ENCODE results near the gene RNF126.
"Not testable (repeated sequence)": the region's sequence is repeated elsewhere in the genome, so short reads cannot be mapped to it uniquely, and the experiment has no call there.

The RNF126 gene

DNA sequence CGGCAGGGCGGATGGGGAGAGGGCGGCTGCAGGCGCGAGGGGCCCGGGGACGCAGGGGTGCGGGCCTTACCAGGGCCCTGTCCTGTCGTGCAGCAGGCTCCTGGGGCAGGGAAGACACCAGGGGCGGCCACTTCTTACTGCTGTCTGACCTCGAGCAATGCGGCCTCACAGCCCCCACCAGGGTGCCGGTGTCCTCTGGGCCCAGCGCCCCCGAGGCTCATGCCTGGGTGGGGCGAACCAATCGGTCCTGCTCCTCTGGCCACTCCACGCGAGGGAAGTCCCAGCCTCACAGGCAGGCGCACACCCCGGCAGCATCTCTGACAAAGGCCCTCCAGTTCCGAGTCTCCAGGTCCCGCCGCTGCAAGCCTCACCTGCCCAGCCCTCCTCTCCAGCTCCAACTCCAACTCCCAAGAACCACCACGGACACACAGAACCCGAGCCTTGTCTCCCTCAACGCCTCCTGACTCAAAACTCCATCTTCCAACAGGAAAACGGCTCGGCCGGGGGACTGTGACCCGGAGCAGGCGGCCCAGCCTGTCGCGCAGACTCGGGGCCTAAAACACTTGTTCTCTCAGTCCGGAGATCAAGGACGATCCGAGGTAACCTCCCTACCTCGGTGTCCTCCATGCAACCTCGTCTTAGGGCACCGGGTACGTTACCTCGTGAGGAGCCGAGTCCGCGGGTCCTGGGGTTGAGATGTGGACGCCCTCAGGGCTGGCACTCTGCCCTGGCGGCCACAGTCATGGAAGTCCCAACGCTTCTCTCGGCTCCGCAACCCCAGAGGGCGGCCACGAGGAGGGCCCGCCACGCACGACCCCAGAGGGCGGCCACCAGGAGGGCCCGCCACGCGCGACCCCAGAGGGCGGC is 16.9 kb downstream of the RNF126 start:
- no peak for DNase-seq

DNA sequence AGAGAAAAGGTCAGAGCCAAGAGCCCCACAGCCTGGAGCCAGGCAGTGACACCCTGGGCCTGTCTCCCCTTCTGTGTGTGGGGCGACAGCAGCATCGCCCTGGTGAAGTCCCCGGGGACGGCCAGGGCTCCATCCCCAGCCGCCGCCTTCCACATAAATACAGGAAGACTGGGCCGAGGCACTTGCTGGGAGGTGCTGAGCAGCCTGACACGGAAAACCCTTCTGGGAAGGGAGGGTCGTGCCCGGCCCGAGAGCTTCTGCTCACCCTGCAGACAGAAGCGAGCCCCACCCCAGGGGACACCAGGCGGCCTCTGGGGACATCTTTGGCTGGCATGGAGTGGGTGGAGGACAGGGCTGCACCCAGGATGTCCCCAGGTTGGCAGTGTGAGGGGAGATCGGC is 18.2 kb downstream of the RNF126 start:
- DNase-seq = no peak

- no peak for DNase-seq
Measured at GRCh38 chr19:644363-644762, 18.7 kb downstream of the RNF126 start.

- no peak for DNase-seq
Measured at GRCh38 chr19:643736-644135, 19.3 kb downstream of the RNF126 start.

- no peak for DNase-seq
Measured at GRCh38 chr19:642767-643727, 20.0 kb downstream of the RNF126 start.

DNA sequence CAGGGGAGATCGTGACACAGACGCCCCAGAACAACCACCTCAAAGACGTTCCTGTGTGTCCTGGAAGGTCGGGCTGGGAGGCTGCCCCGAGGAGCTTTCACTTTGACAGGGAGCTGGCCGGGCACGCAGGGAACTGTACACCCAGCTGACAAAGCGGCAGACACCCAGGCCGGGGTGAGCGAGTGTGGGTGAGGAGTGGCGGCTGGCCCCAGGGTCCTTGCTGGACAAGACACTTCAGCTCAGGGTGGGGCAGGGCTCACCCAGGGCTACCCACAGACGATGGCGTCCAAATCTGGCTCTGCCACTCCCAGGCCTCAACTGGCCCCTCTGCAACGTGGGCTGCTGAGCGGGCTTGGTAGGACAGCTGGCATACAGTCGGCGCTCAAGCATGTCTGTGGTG is 21.3 kb downstream of the RNF126 start:
- no peak for DNase-seq

GRCh38 chr19:640606-641189 is 22.3 kb downstream of the RNF126 start:
- DNase-seq = no peak

DNA sequence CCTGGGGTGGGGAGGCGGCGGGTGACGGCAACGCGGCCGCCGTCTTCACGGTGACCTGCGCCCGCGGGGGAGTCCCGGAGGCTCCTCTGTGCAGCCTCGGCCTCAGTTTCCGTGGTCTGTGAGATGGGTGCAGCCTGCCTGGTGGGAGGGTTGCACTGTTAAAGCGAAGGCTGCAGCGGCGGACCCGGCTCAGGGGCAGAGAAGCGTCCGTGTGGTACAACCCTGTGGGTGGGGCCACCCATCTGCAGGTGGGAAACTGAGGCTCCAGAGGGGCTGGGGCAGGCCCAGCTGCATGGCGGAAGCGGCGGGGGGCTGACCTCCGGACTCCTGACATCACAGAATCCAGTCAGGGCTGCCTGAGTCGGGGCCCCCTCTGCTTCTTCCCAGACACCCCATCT is 22.9 kb downstream of the RNF126 start:
- DNase-seq = no peak

DNA sequence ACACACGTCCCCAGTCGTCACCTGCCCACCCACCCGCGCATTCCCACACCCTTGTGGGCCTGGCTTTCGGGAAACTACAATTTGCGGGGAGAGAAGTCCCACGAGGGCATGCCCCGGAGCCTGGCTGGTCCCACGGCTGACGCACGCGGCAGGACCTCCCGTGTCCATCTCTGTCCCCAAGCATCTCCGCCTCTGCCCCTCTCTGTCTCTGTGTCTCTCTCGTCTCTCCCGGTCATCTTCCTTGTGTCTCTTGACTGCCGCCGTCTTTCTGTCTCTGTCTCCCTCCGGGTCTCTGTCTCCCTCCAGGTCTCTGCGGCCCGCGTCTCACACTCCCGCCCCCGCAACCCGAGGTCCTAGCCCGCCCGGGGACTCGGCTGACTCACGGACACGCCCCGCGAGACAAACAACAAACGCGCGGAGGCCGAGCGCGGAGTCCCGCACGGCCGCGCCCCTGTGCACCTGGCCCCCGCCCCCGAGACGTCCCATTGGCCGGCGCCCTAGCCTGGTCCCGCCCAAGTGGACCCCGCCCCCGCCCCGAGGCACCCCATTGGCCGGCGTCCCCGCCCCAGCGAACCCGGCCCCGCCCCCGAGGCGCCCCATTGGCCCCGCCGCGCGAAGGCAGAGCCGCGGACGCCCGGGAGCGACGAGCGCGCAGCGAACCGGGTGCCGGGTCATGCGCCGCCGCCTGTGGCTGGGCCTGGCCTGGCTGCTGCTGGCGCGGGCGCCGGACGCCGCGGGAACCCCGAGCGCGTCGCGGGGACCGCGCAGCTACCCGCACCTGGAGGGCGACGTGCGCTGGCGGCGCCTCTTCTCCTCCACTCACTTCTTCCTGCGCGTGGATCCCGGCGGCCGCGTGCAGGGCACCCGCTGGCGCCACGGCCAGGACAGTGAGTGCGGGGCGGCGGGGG is 23.5 kb downstream of the RNF126 start, which contains the start of gene FGF22:
FGF22 (plus strand) TSS at position 627 of the 908 bp plus-strand sequence; CDS start at position 674, 47 bp downstream.
- DNase-seq = peak; percentile 96

- DNase-seq = no peak
Measured at GRCh38 chr19:638906-639252, 24.1 kb downstream of the RNF126 start.

GRCh38 chr19:634975-635652 is 27.9 kb downstream of the RNF126 start:
- DNase-seq = no peak

DNA sequence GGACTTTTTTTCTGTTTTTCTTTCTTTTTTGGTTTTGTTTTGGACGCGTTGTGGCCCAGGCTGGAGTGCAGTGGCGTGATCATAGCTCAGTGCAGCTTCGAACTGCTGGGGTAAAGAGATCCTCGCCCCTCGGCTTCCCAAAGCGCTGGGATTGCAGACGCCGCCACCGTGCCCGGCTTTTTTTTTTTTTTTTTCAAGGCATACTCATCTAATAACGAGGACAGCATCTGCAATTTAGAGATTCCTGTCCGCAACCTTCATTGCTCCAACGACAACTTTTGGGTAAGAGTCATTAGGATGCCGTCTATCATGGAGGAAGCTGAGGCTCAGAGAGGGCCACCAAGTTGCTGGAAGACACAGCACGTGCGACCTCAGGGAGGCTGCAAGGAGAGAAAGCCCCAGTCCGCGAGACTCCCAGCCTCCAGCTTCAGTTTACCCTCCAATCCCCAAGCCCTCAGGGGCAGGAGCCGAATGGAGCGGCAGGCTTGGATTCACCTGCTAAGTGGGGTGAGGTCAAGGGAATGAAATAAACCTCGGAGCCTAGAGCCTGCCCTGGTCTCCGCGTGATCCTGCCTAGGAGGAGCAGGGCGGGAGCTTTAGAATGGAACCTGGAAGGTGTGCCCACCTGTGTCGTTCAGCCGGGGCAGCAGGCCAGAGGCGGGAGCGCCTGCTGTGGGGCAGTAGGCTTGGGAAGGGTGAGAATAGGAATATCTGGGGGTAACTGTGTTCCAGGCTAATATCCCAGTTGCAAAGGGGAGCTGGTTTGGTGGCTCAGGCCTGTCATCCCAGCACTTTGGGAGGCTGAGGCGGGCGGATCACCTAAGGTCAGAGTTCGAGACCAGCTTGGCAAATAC is 29.0 kb downstream of the RNF126 start:
- DNase-seq = no peak

DNA sequence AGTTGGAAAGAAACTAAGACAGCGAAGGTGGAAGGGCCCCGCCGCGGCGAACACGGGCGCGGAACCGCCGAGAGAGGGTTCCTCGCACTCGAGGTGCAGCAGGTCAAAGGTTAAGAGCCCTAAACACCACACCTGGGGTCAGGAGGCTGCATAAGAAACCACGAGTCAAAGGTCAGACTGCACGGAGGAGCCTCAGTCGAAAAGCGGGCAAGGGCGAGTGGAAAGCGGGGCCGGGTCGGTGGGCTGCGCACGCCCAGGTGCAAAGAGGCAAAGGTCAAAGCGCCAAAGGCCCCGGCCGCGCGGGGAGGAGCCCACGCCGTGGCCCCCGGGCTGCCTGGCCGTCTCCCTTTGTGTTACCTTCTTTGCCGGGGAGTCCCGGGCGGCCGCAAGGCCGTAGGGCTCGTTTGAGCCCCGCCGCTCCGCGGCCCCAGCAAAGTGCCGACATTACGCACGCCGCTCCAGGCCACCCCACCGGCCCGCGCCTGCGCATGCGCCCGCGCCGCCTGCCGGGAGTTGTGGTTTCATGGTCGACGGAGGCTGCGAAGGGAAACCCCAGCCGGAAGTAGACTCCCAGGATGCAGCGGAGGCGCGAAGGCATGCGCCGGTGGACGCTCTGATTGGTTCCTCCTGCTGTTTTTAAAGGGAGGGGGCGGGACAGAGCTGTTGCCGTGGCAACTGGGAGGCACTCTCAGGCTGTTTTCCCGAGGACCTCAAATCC is 29.8 kb downstream of the RNF126 start, which contains the start of gene POLRMT:
POLRMT (minus strand) TSS at position 470 of the 718 bp plus-strand sequence; CDS start at position 445, 25 bp downstream.
- DNase-seq = peak; percentile 99

DNA sequence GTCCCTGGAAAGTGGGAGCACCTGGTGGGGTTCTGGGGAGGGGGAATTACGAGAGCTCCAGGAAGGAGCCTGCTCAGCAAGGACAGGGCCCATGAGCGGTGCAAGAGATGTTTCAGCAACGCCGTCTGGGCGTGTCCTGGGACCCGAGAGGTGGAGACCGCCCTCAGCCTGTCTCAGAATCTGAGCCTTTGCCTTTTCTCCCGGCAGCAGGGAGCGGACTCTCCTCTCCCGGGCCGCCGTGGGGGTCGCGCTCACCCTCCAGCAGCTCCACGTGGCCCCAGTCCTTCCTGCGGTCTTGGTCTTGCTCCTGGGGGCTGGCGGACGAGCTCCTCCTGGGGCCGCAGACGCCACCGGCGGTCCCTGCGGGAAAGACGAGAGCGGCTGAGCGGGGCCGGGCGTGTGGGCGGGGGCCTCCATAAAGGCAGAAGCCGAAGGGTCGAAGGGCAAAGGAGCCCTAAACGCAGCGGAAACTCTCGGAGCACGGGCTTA is 30.4 kb downstream of the RNF126 start:
- DNase-seq = peak; percentile 55

DNA sequence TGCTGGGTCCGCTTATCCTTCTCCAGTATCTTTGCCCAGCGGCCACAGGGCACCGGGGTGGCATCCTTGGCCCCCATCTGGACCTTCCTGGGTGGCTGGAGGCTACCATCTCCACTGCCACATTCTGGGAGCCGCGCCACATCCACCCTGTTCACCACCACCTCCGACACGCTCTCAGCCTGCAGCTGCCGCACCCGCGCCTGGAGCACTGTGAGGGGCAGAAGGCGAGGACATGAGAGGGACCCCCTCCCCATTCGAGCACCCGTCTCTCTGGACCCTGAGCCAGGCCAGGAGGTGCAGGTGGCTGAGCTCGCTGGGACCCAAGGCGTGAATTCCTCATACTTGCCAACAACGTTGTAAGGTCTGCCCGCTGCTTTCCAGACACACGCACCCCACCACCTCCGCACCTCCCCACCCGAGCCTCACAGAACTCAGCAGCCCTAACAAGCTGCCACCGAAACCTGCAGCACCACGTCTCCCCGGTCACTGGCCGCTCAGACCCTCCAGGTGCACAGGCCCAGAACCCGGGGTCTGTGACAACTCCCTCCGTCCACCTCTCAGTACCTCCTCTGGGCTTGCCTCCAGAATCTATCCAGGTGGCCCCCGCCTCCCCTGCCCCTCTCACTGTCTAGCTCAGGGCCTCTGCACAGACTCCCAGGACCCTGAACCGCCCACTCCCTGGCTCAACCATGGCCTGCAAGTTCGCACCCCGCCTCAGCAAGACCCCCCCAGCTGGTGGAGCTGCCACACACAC is 32.9 kb downstream of the RNF126 start:
- no peak for DNase-seq

GRCh38 chr19:629515-629914 is 33.5 kb downstream of the RNF126 start:
- DNase-seq = not testable (repeated sequence)

DNA sequence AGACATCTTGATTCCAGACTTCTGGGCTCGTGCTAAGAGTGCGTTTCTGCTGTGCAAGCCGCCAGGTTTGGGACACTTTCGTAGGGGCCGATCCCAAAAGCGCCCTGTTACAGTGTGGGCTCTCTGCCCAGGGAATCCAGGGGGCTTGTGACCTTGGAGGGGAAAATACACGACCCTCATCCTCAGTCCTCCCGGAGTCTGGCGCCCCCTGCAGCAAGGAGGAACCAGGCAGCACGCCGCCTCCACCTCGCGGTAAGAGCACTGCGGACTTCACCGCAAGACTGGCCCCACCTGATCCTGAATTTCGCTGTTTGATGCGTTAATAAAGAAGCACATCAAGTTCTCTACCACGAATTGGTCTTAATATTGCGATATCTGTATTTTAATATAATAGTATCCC is 34.8 kb downstream of the RNF126 start:
- no peak for DNase-seq

- DNase-seq = not testable (repeated sequence)
Measured at GRCh38 chr19:626566-626965, 36.4 kb downstream of the RNF126 start.

DNA sequence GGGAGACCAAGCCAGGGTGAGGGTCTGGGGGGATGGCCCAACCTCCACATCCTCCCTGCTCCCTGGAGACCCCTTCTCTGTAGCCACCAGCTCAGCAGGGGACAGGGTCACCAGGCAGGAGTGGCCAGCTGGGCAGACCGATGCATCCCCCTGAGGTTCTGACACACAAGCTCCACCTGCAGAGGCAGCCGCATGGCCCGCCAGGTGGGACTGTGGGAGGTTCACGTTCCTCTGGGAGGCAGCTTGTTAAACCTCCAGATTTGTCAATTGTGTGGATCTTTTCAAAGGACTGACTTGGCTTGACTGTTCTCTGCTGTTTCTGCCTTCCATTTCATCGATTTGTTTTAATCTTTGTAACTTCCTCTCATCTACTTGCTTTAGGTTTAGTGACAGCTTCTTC is 37.8 kb downstream of the RNF126 start:
- no peak for DNase-seq
